ENCODE data around the gene CNTNAP2. TPM values are rescaled to one million over a fixed set of nuclear protein-coding genes. Genes with fewer than 3 reads are reported as not detected.

Gene CNTNAP2
- total RNA-seq, 1 donor: under 0.01 TPM

- no peak for DNase-seq (ENCODE audit: low read depth)
- H3K4me3 ChIP-seq (ENCODE audit: low read depth, low read length): no peak overlapping the region
- no peak for TF ChIP-seq CTCF (IDR thresholded peaks at IDR 0.05; ENCODE audit: insufficient read depth, low read length)
These were observed 656.9 kb downstream of the CNTNAP2 start for GRCh38 chr7:146773506-146773905.

DNA sequence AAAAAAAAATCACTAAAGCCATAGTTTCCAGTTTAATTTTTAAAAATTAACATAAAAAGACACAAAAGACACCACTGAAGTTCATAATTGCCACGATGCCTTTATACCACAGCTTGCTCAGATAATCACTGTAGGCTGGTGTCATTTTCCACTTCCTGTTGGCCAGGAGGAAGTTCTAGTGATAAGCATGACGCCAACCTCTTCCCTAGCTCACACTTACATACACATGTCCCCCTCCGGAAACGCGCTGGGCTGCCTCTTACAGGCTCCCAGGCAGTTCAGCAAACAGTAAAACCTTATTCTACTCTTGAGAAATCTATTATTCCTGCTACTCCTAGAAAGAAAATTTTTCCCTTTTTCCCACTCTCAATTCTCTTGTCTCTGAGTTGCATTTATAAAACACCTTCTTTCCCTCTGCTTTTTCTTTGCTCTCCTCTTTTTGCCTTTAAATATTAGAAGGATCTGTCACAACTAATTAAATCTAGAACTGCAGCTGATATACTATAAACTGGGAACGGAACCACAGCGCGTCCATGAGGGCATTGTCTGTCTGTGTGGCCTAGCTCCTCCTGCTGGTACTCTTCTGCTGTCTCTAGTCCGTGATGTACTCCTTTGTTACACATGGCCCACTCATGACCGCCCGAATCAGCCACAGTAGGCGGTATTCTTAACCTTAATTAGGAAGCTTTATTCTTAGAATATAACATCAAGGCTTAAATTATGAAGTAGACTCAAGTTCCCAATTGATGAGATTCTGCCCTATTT is 664.9 kb downstream of the CNTNAP2 start:
- H3K4me3 ChIP-seq (ENCODE audit: low read depth, low read length): no peak overlapping the region
- no peak for TF ChIP-seq CTCF (IDR thresholded peaks at IDR 0.05; ENCODE audit: insufficient read depth, low read length)
- DNase-seq (ENCODE audit: low read depth): no peak

- TF ChIP-seq CTCF (IDR thresholded peaks at IDR 0.05; ENCODE audit: insufficient read depth, low read length): no peak
- no peak for DNase-seq (ENCODE audit: low read depth)
- no peak overlapping the region for H3K4me3 ChIP-seq (ENCODE audit: low read depth, low read length)
These were observed 670.7 kb downstream of the CNTNAP2 start for GRCh38 chr7:146787266-146787665.

GRCh38 chr7:146788008-146788407 is 671.4 kb downstream of the CNTNAP2 start:
- TF ChIP-seq CTCF (IDR thresholded peaks at IDR 0.05; ENCODE audit: insufficient read depth, low read length): no peak
- no peak overlapping the region for H3K4me3 ChIP-seq (ENCODE audit: low read depth, low read length)
- DNase-seq (ENCODE audit: low read depth): no peak

DNA sequence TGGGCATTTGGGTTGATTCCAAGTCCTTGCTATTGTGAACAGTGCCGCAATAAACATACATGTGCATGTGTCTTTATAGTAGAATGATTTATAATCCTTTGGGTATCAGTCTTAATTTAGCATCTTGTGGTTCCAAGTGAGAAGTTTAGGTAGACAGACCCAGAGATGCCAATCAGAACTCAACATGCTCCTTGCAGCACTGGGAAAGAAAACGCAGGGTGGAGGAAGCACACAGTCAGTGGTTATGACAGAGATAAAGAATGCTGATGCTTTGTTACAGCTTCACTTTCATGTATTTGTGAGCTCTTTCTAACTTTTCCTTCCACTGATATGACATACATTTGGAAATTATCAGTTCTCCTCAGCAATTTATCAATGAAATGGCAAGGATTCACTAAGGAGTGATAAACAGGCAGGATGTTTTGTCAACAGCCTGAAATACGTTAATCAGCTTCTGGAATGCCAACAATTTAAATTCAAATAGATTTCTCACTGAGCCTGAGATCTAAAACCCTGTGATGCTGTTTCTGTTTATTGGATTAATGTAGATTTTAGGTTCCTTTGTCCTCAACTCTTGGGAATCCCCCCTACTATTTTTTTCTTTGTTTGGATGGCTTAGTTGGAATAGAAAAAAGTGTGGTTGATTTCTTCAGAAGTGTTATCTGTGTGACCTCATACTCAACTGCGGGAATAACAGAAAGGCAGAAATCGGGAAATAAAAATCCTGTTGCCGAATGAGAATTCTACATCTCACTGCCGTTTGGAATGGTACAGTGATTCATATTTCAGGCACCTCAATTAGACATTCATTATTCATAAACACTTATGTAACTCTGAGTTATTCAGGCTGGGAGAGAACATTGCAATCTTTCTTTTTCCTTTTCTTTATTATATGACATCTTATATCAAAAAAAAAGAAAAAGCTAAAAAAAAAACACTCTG is 675.0 kb downstream of the CNTNAP2 start:
- no peak overlapping the region for H3K4me3 ChIP-seq (ENCODE audit: low read depth, low read length)
- DNase-seq (ENCODE audit: low read depth): no peak
- TF ChIP-seq CTCF (IDR thresholded peaks at IDR 0.05; ENCODE audit: insufficient read depth, low read length): no peak

- no peak for DNase-seq (ENCODE audit: low read depth)
- no peak for TF ChIP-seq CTCF (IDR thresholded peaks at IDR 0.05; ENCODE audit: insufficient read depth, low read length)
- H3K4me3 ChIP-seq (ENCODE audit: low read depth, low read length): no peak overlapping the region
These were observed 688.0 kb downstream of the CNTNAP2 start for GRCh38 chr7:146804620-146805019.

Data from fibroblast of the aortic adventitia (primary cell).